Lower leg skin (tissue), 4 donors: Measurements from ENCODE around the gene ST6GAL1. TPM values are rescaled to one million over a fixed set of nuclear protein-coding genes. Genes with fewer than 3 reads are reported as not detected.
"Not testable (repeated sequence)": the region's sequence is repeated elsewhere in the genome, so short reads cannot be mapped to it uniquely, and the experiment has no call there.

Experiments
- DNase-seq, 2 donors: peaks; one replicate each; pipeline ENCODE4 v3.0.0-alpha.2; 2019; ENCODE audit warnings: low spot score in 2 of 2
- H3K4me3 ChIP-seq: fragments of 200-600 bp; sonication (generic); 2 replicates; pipeline ENCODE4 v1.5.1; 2017; ENCODE audit warnings: mild to moderate bottlenecking, low read depth; ENCODE audit not compliant: poor library complexity, severe bottlenecking
- POLR2A ChIP-seq, 2 donors: fragments of 450-650 bp; IDR thresholded peaks; one replicate each; pipeline ENCODE4 v1.6.1; 2016 to 2017; ENCODE audit warnings: antibody characterized with exemption in 2 of 2, mild to moderate bottlenecking in 1 of 2, moderate library complexity in 1 of 2
- WGBS, 2 donors: methylation state at CpG; one replicate each; pipeline ENCODE4 v1.1.5; 2018; 5-methylcytosine and 5-hydroxymethylcytosine counted together
- intact Hi-C: fragments of 100-400 bp; cut with DNase I; formaldehyde crosslinking; loops from one replicate; pipeline ENCODE4 v1.15.0; 2023; ENCODE audit warnings: low total_unique reads
- total RNA-seq, 4 donors: library from RNA; depleted of rRNA; stranded (reverse); fragments of >200 nt; gene quantifications; one replicate each; pipeline ENCODE4 v1.1.0, GENCODE V29; 2016
- TF ChIP-seq, protein P1 (sequence below), 3 donors: fragments of 450-650 bp; IDR thresholded peaks; one replicate each; pipeline ENCODE4 v1.5.1; 2016; ENCODE audit warnings: antibody characterized with exemption in 3 of 3, mild to moderate bottlenecking in 3 of 3, moderate library complexity in 2 of 3

ST6GAL1 gene
- total RNA-seq, 4 donors from 2014 or later, result 12.8 to 44.5 (median 25.2) TPM

DNA sequence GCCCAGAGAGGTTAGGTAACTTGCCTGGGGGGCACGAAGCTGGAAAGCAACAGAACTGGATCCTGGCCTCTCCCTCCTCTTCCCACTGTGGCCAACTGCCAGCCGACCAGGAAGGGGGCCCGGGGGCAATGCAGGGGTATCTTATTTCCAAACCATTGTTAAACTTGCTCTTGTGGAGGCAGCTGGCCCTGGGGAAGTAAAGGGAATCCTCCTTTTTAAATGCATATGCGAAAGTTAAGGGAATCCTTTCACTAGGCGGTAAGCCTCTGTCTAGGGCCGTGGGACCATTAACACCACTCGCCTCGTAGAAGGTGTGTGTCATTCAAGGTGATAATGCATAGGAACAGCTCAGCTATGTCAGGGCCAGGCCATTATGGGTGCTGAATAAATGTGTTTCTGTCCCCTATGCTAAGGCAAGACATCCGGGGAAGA lies 68.6 kb downstream of the ST6GAL1 start:
- 79 to 85% methylated on average over 9 of the region's 9 CpGs for WGBS, 2 donors
- no peak overlapping the region for H3K4me3 ChIP-seq
- DNase-seq, result peak in 1 of 2 donors; percentile 57
- intact Hi-C loops, result no loop called here
- TF ChIP-seq POLR2A (IDR thresholded peaks at IDR 0.05), result no peak
- TF ChIP-seq, protein P1, sequence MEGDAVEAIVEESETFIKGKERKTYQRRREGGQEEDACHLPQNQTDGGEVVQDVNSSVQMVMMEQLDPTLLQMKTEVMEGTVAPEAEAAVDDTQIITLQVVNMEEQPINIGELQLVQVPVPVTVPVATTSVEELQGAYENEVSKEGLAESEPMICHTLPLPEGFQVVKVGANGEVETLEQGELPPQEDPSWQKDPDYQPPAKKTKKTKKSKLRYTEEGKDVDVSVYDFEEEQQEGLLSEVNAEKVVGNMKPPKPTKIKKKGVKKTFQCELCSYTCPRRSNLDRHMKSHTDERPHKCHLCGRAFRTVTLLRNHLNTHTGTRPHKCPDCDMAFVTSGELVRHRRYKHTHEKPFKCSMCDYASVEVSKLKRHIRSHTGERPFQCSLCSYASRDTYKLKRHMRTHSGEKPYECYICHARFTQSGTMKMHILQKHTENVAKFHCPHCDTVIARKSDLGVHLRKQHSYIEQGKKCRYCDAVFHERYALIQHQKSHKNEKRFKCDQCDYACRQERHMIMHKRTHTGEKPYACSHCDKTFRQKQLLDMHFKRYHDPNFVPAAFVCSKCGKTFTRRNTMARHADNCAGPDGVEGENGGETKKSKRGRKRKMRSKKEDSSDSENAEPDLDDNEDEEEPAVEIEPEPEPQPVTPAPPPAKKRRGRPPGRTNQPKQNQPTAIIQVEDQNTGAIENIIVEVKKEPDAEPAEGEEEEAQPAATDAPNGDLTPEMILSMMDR (IDR thresholded peaks at IDR 0.05), result no peak

DNA sequence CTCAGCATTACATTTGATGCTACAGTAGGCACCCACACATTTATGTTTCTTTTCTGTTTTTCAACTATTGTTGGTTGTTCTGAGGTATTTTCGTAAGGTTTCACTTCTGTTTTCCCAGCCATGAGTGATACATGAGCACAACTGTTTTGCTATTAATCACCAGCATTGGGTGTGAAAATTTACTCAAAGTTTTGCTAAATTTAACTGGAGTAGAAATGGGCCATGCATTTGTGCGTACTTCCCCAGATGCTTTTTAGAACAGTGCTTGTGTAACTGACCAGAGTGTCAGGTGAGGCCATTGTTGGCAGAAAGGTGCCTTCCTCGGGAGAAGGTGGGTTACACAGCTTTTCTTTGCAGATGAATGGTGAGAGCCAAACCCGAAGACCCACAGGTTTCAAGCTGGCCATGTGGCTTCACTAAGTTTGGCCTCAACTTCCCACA lies 70.4 kb downstream of the ST6GAL1 start:
- DNase-seq, result peak in 1 of 2 donors; percentile 68
- intact Hi-C loops, result no loop called here
- WGBS, 2 donors, result 92 to 94% methylated on average over 4 of the region's 4 CpGs
- no peak overlapping the region for H3K4me3 ChIP-seq
- no peak for TF ChIP-seq POLR2A (IDR thresholded peaks at IDR 0.05)
- TF ChIP-seq, protein P1 (IDR thresholded peaks at IDR 0.05), result no peak

GRCh38 chr3:187002915-187003314 lies 72.6 kb downstream of the ST6GAL1 start:
- DNase-seq, result peak in 1 of 2 donors; percentile 18
- no peak overlapping the region for H3K4me3 ChIP-seq
- WGBS, 2 donors, result 95 to 97% methylated on average over 4 of the region's 4 CpGs
- intact Hi-C loops, result no loop called here
- no peak for TF ChIP-seq POLR2A (IDR thresholded peaks at IDR 0.05)
- TF ChIP-seq, protein P1 (IDR thresholded peaks at IDR 0.05), result no peak

GRCh38 chr3:187005827-187006481 lies 75.6 kb downstream of the ST6GAL1 start:
- peak in 1 of 2 donors; percentile 64 for DNase-seq
- H3K4me3 ChIP-seq, result no peak overlapping the region
- TF ChIP-seq POLR2A (IDR thresholded peaks at IDR 0.05), result no peak
- TF ChIP-seq, protein P1 (IDR thresholded peaks at IDR 0.05), result no peak
- intact Hi-C loops, result no loop called here
- WGBS, 2 donors, result 92 to 97% methylated on average over 3 of the region's 3 CpGs

- H3K4me3 ChIP-seq, result no peak overlapping the region
- WGBS, 2 donors, result 88 to 93% methylated on average over 2 of the region's 2 CpGs
- peak in 1 of 2 donors; percentile 7 for DNase-seq
- TF ChIP-seq, protein P1 (IDR thresholded peaks at IDR 0.05), result no peak
- no peak for TF ChIP-seq POLR2A (IDR thresholded peaks at IDR 0.05)
- intact Hi-C loops, result no loop called here
Observed at GRCh38 chr3:187006864-187007630, 76.7 kb downstream of the ST6GAL1 start.

DNA sequence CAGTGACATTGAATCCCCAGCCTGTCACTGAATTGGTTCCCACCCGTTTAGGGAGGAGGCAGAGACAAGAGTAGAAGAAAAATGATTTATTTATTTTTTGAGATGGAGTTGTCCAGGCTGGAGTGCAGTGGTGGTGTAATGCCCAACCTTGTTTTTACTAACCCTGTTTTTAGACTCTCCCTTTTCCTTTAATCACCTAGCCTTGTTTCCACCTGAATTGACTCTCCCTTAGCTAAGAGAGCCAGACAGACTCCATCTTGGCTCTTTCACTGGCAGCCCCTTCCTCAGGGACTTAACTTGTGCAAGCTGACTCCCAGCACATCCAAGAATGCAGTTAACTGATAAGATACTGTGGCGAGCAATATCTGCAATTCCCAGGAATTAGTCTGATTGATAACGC lies 80.1 kb downstream of the ST6GAL1 start:
- H3K4me3 ChIP-seq, DNase-seq, intact Hi-C loops: not testable (repeated sequence)
- 77% methylated on average over 3 of the region's 3 CpGs for WGBS, 2 donors
